HG03432 (cell line): ENCODE data around the gene PUM1.
"Not testable (repeated sequence)": the region's sequence is repeated elsewhere in the genome, so short reads cannot be mapped to it uniquely, and the experiment has no call there.

ENCODE experiments used
- ATAC-seq: cut with Tn5 transposase; IDR thresholded peaks from one replicate; pipeline ENCODE4 v1.9.1; 2021; ENCODE audit warnings: mild to moderate bottlenecking, moderate library complexity; ENCODE audit not compliant: unreplicated experiment

PUM1 gene

DNA sequence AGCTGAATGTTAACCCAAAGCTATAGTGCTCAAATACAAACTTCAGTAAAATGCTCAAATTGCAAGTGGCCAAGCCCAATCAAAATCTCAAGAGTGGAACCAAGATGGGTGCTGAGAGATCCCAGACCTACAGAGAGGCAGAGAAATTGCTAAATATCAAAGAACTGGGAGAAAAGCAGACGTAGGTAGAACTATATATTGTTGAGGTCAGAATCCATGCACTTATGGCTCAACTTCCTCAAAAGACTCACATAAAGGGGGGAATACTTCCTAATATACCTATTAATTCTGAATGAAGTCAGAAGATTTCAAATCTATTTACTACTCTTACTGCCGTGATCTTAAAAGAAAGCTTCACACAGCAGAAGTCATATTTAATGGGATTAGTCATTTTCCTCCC, 65.2 kb downstream of the PUM1 start:
- no peak for ATAC-seq

GRCh38 chr1:30998887-30999286, 66.6 kb downstream of the PUM1 start:
- ATAC-seq = no peak

DNA sequence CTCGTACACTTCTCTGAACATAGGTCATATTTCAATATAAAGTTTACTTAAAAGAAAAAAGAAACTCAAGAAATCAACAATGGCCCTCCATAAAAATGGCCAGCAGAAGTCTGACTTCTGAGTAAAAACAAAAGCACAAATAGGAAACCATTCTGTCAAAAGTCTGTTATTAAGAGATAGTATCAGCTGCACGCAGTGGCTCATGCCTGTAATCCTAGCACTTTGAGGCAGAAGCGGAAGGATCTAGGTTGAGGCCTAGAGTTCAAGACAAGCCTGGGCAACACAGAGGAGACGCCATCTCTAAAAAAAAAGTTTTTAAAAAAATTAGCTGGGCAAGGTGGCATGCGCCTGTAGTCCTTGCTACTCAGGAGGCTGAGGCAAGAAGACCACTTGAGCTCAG, 67.3 kb downstream of the PUM1 start:
- ATAC-seq = no peak

GRCh38 chr1:30997463-30998057, 68.0 kb downstream of the PUM1 start:
- no peak for ATAC-seq

- no peak for ATAC-seq
Observed at GRCh38 chr1:30995990-30996612, 69.4 kb downstream of the PUM1 start.

- no peak for ATAC-seq
Observed at GRCh38 chr1:30991862-30992606, 73.5 kb downstream of the PUM1 start.

- ATAC-seq = no peak
Observed at GRCh38 chr1:30990591-30990990, 74.9 kb downstream of the PUM1 start.

DNA sequence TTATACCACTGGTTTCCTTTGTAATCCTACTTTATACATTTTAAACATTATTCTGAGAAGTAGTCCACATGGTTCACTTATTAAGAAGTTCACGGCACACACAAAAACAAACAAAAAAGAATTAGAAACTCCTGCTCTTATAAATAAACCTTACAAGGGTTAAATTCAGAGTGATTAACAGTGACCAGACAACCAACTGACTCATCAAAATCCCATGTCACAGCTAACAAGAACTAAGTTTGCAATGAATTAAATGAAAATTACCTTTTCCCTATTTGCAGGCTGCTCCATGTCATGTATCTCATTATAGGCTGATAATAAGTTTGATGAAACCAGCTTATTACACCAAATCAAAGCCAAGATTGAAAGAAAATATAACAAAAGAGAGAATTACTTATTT, 77.5 kb downstream of the PUM1 start:
- ATAC-seq = no peak

- ATAC-seq = no peak
Observed at GRCh38 chr1:30986755-30987154, 78.8 kb downstream of the PUM1 start.

DNA sequence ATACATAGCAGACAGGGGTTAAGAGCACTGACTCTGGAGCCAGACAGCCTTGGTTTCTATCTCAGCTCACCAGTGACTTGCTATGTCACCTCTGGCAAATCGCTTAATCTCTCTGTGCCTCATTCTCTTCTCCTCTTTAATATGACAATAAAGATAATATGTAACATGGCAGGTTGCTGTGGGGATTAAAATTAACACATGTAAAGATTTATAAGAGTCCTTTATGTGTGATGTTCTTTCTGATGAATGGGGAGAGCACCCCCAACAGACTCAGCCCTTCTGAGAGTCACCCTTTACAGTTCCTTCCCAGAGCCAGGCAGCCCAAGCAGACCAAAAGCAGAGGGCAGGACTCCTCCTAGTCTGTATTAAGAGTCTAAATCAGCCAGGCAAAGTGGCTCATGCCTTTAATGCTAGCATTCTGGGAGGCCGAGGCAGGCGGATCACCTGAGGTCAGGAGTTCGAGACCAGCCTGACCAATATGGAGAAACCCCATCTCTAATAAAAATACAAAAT, 80.5 kb downstream of the PUM1 start:
- no peak for ATAC-seq

- no peak for ATAC-seq
Observed at GRCh38 chr1:30984165-30984889, 81.2 kb downstream of the PUM1 start.

DNA sequence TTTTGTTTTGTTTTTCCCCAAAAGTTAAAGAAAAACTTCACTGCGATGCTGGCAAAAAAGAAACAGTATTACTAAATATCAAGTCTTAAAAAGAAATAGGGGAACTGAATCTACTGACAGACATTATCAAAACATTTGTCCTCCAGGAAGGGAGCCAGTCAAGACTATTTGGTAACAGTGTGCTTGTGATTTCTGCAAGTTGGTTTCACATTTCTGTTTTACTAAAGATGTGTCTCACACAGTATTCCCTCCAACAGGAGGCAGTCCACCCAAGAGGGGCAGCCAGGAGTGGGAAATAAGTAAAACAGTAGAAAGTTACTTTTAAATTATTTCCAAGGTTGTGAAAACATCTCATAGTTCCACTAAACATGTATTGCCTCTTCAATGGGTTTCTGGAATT, 82.6 kb downstream of the PUM1 start:
- no peak for ATAC-seq

DNA sequence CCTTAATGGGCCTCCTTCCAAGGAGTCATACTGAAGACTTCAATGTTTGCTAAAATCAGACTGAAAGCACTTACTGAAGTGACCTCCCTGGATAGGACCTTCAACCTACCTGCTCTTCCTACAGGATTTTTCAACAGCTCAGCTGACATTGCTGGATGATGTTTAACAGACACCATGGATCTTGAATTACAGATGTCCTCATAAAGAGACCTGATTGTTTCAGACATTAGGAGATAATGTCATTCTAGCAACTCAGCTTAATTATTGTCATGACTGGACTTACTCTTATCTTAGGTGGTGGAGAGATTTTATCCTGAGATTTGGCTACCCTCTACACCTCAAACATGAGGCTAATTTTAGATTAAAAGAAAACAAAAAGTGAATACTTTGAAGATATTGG, 83.1 kb downstream of the PUM1 start:
- ATAC-seq = no peak

DNA sequence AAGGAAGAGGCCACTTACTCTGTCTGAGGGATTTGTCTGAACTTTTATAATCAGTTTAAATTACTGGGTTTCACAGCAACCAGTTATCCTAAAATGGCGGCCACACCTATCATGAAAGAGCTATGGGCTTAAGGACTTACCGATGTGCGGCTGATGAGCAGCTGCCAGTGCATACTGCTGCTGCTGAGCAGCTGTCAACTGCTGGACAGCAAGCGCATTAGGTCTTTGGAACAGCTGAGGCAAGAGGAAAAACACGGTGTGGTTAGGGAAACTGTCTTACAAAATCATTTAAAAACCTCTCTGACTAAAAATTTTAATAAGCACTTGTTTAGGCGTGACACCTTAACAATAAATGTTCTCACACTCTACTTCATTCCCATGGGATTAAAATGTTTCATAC, 84.3 kb downstream of the PUM1 start:
- ATAC-seq = no peak

DNA sequence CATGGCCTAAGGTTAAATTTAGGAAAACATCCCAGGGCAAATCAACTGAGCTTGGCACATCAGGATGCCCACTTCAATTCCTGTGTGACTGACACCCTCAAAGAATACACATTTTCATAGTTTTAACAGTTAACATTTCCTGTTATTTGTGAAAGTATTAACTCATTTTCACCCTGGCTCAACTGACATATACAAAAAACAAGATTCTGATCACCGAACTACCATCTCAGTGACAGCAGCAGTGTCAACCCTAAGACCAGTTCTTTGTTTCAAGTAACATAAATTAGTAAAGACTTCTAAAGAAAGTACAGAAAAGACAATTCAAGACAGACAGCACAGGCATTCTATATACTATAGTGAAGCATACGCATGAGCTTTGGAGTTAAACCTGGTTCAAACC, 88.0 kb downstream of the PUM1 start:
- no peak for ATAC-seq

DNA sequence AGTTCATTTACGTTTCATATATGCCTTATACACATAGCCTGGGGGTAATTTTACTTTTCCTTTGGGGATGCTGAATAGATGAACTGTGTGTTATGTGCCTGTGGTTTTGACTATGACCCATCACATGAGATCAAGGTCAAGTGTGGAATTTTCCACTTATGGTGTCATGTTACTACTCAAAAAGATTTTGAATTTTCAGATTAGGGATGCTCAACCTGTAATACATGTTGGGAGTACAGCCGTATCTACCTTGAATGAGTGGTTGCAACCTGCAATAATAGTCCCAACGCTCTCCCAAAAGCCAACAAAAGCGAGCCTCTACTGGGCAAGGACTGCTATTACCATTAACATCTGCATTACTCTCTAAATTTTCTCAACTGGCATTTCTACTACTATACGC, 88.4 kb downstream of the PUM1 start:
- no peak for ATAC-seq

DNA sequence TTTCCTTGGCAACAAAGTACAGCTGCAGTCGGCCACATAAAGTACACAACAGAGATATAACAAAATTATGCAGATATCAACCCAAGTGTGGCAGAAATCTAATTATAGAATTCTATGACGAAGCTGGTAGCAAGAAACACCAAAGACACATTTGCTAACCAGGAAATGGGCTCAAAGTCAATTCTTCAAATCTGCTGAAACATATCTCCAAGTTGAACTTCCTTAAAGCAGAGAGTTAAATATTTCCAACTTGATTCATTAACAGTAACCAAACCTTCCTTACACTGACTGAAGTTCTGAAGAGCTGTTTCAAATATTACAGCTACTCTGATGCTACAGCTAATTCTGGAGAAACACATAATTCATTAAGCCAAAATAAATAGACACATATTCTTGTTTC, 89.4 kb downstream of the PUM1 start:
- no peak for ATAC-seq

DNA sequence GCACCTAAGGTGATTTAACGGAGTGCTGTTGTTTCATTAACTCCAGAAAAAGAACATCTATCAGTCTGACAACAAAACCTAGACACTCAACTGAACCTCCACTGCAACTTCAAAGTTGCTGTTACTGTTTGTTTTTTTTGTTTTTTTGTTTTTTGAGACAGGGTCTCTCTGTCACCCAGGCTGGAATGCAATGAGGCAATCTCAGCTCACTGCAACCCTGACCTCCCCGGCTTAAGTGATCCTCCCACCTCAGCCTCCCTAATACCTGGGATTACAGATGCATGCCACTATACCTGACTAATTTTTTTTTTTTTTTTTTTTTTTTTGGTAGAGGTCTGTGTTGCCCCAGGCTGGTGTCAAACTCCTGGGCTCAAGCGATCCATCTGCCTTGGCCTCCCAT, 90.3 kb downstream of the PUM1 start:
- ATAC-seq = no peak

DNA sequence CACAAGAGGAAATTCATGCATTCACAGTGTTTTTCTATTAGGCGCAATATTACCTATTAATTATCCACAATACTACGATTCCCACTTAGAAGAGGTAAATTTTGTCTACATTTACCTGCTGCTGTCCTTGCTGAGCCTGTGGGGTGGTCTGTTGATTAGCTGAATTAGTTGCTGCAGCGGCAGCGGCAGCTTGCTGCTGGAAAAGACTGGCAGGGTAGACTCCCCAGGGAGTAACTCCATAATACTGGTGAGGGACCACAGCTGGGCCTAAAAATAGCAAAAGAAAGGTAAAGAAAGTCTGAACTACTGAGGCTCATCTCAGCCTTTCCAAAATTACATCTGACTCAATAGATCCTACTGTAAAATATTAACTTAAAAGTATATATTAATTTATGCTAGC, 91.0 kb downstream of the PUM1 start:
- ATAC-seq = no peak

DNA sequence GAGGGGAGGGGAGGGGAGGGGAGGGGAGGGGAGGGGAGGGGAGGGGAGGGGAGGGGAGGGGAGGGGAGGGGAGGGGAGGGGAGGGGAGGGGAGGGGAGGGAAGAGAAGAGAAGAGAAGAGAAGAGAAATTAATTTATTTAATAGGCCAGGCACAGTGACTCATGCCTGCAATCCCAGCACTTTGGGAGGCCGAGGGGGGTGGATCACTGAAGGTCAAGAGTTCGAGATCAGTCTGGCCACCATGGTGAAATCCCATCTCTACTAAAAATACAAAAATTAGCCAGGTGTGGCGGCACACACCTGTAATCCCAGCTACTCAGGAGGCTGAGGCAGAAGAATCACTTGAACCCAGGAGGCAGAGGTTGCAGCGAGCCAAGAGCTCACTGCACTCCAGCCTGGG, 93.2 kb downstream of the PUM1 start:
- not testable (repeated sequence) for ATAC-seq

GRCh38 chr1:30971496-30971895, 94.0 kb downstream of the PUM1 start:
- ATAC-seq = no peak

DNA sequence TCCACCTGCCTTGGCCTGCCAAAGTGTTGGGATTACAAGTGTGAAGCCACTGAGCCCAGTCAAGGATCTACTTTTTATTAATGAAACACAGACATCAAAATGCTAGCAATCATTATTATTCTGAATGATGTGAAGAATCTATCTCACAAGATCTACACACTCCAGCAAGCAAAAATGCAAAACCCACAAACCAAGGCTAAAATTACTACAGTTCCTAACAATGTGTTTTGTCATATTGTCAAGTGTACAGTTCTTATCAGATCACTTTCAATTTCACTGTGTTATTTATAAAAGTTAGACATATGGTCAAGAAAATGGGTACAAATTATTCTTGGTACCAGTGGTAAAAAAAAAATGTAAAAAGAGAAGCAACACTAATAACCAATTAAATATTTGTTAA, 95.6 kb downstream of the PUM1 start:
- ATAC-seq = no peak
